Measurements from ENCODE around the gene ADCY1. TPM values are rescaled to one million over a fixed set of nuclear protein-coding genes. Genes with fewer than 3 reads are reported as not detected.
A peak's percentile ranks its signal among the peaks of the same experiment; 100 is the strongest.
"Not testable (repeated sequence)": the region's sequence is repeated elsewhere in the genome, so short reads cannot be mapped to it uniquely, and the experiment has no call there.

The ADCY1 gene
- total RNA-seq, 1 experiment from 2014 or later: not detected

DNA sequence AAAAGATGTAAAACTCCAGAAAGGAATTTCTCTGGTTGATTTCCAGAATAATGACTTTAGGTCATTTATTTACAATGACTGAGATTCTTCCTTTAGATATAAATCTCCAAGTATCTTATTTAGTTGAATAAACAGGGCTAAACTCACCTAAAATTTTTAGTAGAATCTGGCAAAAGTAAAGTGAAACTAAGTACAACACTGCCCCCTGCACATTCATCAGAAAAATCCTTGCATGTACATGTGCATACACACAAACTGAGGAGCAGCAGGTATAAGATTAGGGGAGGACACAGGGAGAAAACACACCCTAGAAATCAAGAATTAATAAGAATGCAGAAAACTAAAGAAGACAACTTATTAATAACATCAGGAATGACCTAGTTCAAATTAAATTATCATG, 174.8 kb downstream of the ADCY1 start:
- H3K4me3 ChIP-seq; H3K9me3 ChIP-seq (ENCODE audit: insufficient read depth, low read depth); H2AFZ ChIP-seq; H3K27me3 ChIP-seq (ENCODE audit: insufficient read depth, low read depth); H3K9me2 ChIP-seq (ENCODE audit: insufficient read depth); H3K4me2 ChIP-seq; H3K4me1 ChIP-seq (replicated peaks; ENCODE audit: insufficient read depth); H3K27ac ChIP-seq; BruUV-seq (replicated peaks); POLR2A ChIA-PET (ENCODE audit: unreplicated experiment); intact Hi-C loops (cut with micrococcal nuclease; ENCODE audit: unreplicated experiment); H4K20me1 ChIP-seq (ENCODE audit: insufficient read depth); H3K79me2 ChIP-seq (ENCODE audit: low read depth); CTCF ChIA-PET; H3F3A ChIP-seq (ENCODE audit: insufficient read depth, low read depth); DNase-seq: not testable (repeated sequence)
- H3K36me3 ChIP-seq (ENCODE audit: low read depth): peaks cover 15% of the 10 kb centered on the region; the same call in 1 of the 2 replicates
- TF ChIP-seq CTCF (conservative IDR thresholded peaks at IDR 0.05): peak; percentile 51; the same call in 1 of the 2 replicates

DNA sequence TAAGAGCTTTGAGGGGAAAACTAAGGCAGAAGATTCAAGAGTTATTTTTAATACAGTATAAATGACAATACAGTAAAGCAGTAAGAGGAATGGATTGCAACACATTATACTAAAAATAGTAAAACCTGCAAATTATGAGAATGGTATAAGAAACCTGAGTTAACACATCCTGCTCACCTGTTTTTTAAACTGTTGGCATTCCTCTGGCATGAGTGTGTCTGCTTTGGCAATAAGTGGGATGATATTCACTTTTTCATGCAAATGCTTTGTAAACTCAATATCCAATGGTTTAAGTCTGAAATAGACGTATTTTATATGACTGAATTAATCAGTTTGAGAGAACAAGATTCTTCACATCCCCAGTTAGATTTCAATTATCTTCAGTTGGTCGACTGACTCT, 177.2 kb downstream of the ADCY1 start:
- H3K4me2 ChIP-seq; H3F3A ChIP-seq (ENCODE audit: insufficient read depth, low read depth); POLR2A ChIA-PET (ENCODE audit: unreplicated experiment); H4K20me1 ChIP-seq (ENCODE audit: insufficient read depth); H3K27me3 ChIP-seq (ENCODE audit: insufficient read depth, low read depth); BruUV-seq (replicated peaks); H3K79me2 ChIP-seq (ENCODE audit: low read depth); H2AFZ ChIP-seq; H3K27ac ChIP-seq; H3K9me3 ChIP-seq (ENCODE audit: insufficient read depth, low read depth); H3K4me3 ChIP-seq; H3K9me2 ChIP-seq (ENCODE audit: insufficient read depth); H3K4me1 ChIP-seq (replicated peaks; ENCODE audit: insufficient read depth); DNase-seq: not testable (repeated sequence)
- H3K36me3 ChIP-seq (ENCODE audit: low read depth): peaks cover 15% of the 10 kb centered on the region; the same call in 1 of the 2 replicates
- CTCF ChIA-PET: interaction anchor here (0.7 kb wide), 1 partner anchor 111 kb away, joined by 4 read pairs; no protein-coding TSS in a partner anchor
- intact Hi-C loops (cut with micrococcal nuclease; ENCODE audit: unreplicated experiment): loop anchor here (10.0 kb wide), 1 partner anchor 77 kb away; no protein-coding TSS in a partner anchor

DNA sequence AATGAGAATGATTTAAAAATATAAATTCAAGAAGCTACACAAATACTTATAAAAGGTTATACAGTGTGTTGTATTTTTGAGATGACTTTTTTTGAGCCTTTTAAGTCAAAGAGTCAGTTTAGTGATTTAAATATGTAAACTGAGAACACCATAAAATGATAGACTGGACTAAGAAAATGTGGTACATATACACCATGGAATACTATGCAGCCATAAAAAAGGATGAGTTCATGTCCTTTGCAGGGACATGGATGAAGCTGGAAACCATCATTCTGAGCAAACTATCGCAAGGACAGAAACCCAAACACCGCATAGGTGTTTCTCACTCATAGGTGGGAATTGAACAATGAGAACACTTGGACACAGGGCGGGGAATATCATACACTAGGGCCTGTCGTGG, 182.2 kb downstream of the ADCY1 start:
- H3K27me3 ChIP-seq (ENCODE audit: insufficient read depth, low read depth); H3F3A ChIP-seq (ENCODE audit: insufficient read depth, low read depth); H2AFZ ChIP-seq; H3K36me3 ChIP-seq (ENCODE audit: low read depth); DNase-seq; H3K79me2 ChIP-seq (ENCODE audit: low read depth); H3K4me3 ChIP-seq; CTCF ChIA-PET; H4K20me1 ChIP-seq (ENCODE audit: insufficient read depth); H3K4me1 ChIP-seq (replicated peaks; ENCODE audit: insufficient read depth); H3K4me2 ChIP-seq; H3K9me2 ChIP-seq (ENCODE audit: insufficient read depth); H3K27ac ChIP-seq; BruUV-seq (replicated peaks); POLR2A ChIA-PET (ENCODE audit: unreplicated experiment); H3K9me3 ChIP-seq (ENCODE audit: insufficient read depth, low read depth): not testable (repeated sequence)
- intact Hi-C loops (cut with micrococcal nuclease; ENCODE audit: unreplicated experiment): loop anchor here (10.0 kb wide), 1 partner anchor 82 kb away; no protein-coding TSS in a partner anchor

DNA sequence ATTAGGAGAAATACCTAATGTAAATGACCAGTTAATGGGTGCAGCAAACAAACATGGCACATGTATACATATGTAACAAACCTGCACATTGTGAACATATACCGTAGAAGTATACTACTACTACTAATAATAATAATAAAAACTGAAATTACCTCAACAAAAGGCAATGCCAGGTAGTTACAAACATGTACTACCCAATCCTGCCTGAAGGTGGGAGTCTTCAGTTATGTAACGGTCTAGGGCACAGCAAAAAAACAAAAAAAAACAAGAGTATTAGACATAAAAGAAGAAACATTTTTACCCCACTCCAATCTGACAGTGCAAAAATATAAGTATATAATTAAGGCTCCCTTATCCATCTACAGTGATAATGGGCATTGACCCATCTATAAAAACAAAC, 182.6 kb downstream of the ADCY1 start:
- H3F3A ChIP-seq (ENCODE audit: insufficient read depth, low read depth); H3K27me3 ChIP-seq (ENCODE audit: insufficient read depth, low read depth); H3K4me1 ChIP-seq (replicated peaks; ENCODE audit: insufficient read depth); H4K20me1 ChIP-seq (ENCODE audit: insufficient read depth); H3K9me3 ChIP-seq (ENCODE audit: insufficient read depth, low read depth); POLR2A ChIA-PET (ENCODE audit: unreplicated experiment); H3K36me3 ChIP-seq (ENCODE audit: low read depth); H3K9me2 ChIP-seq (ENCODE audit: insufficient read depth); H3K79me2 ChIP-seq (ENCODE audit: low read depth); H3K27ac ChIP-seq; H3K4me2 ChIP-seq; BruUV-seq (replicated peaks); H2AFZ ChIP-seq; H3K4me3 ChIP-seq; CTCF ChIA-PET: not testable (repeated sequence)
- DNase-seq: peak in 1 of 2 experiments; percentile 9
- intact Hi-C loops (cut with micrococcal nuclease; ENCODE audit: unreplicated experiment): loop anchor here (10.0 kb wide), 1 partner anchor 82 kb away; no protein-coding TSS in a partner anchor
- peak; percentile 66 for TF ChIP-seq CTCF (conservative IDR thresholded peaks at IDR 0.05)

GRCh38 chr7:45759464-45759863, 185.3 kb downstream of the ADCY1 start:
- H3K4me3 ChIP-seq; BruUV-seq (replicated peaks); H3K79me2 ChIP-seq (ENCODE audit: low read depth); H3K9me3 ChIP-seq (ENCODE audit: insufficient read depth, low read depth); H2AFZ ChIP-seq; H3K4me1 ChIP-seq (replicated peaks; ENCODE audit: insufficient read depth); POLR2A ChIA-PET (ENCODE audit: unreplicated experiment); H3K4me2 ChIP-seq; H3K27me3 ChIP-seq (ENCODE audit: insufficient read depth, low read depth); DNase-seq; H3K36me3 ChIP-seq (ENCODE audit: low read depth); H3K27ac ChIP-seq; H4K20me1 ChIP-seq (ENCODE audit: insufficient read depth); H3F3A ChIP-seq (ENCODE audit: insufficient read depth, low read depth); CTCF ChIA-PET; H3K9me2 ChIP-seq (ENCODE audit: insufficient read depth): not testable (repeated sequence)
- intact Hi-C loops (cut with micrococcal nuclease; ENCODE audit: unreplicated experiment): loop anchor here (10.0 kb wide), 1 partner anchor 85 kb away; no protein-coding TSS in a partner anchor

DNA sequence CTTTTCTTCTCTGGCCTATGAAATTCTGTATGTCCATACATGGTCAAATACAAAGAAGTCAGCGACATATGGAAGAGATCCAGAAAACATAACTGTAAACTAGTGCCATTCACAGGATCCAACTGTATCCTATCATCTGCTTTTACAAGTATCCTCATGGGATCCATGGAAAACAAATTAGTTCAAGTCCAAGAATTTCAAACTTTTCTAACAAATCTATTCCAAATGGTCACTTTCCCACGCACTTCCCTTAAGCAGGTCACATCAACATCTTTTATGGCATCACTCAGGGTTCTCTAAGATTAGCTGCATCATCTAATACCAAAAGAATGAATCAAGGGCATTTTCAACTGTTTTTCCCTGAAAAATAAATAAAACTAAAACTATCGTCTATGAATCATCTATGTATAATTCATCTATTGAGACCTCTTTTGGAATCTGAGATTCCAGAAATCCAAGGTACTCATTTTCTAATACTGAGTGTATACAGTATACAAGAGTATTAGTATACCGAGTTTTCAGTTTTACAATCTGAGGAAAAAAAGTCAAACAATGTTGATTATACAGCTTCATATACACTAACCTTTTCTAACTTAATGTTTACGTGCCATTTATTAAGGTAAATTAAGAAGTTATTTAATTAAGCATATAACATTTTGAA, 187.5 kb downstream of the ADCY1 start:
- H3K4me2 ChIP-seq: not testable (repeated sequence)

More for the DNA sequence above, 187.5 kb downstream of the ADCY1 start:
- H2AFZ ChIP-seq; H3K4me3 ChIP-seq; H3K4me1 ChIP-seq (replicated peaks; ENCODE audit: insufficient read depth); H3K9me2 ChIP-seq (ENCODE audit: insufficient read depth); BruUV-seq (replicated peaks); H3F3A ChIP-seq (ENCODE audit: insufficient read depth, low read depth); H3K9me3 ChIP-seq (ENCODE audit: insufficient read depth, low read depth); H3K36me3 ChIP-seq (ENCODE audit: low read depth); H3K27ac ChIP-seq; H3K27me3 ChIP-seq (ENCODE audit: insufficient read depth, low read depth); POLR2A ChIA-PET (ENCODE audit: unreplicated experiment); H4K20me1 ChIP-seq (ENCODE audit: insufficient read depth); DNase-seq; intact Hi-C loops (cut with micrococcal nuclease; ENCODE audit: unreplicated experiment); CTCF ChIA-PET: not testable (repeated sequence)
- H3K79me2 ChIP-seq (ENCODE audit: low read depth): peaks cover 15% of the 10 kb centered on the region; the same call in 1 of the 2 replicates
